Activated T-cell treated with anti-CD3 and anti-CD28 coated beads for 1 hour (primary cell): ENCODE measurements around the gene MUC5AC.

Source experiments
- DNase-seq: peaks from one replicate; pipeline ENCODE4 v3.0.0-alpha.2; 2020; ENCODE audit warnings: low read depth

Gene MUC5AC

GRCh38 chr11:1226226-1226985 is 68.7 kb downstream of the MUC5AC start:
- no peak for DNase-seq

- no peak for DNase-seq
Observed at GRCh38 chr11:1226986-1227550, 69.3 kb downstream of the MUC5AC start.

- DNase-seq: no peak
Observed at GRCh38 chr11:1227551-1228100, 69.9 kb downstream of the MUC5AC start.

GRCh38 chr11:1228101-1228821 is 70.5 kb downstream of the MUC5AC start:
- no peak for DNase-seq

GRCh38 chr11:1228921-1229451 is 71.2 kb downstream of the MUC5AC start:
- no peak for DNase-seq

GRCh38 chr11:1229471-1230120 is 71.8 kb downstream of the MUC5AC start:
- DNase-seq: no peak

GRCh38 chr11:1230121-1230455 is 72.3 kb downstream of the MUC5AC start:
- no peak for DNase-seq

GRCh38 chr11:1230456-1231395 is 73.0 kb downstream of the MUC5AC start:
- no peak for DNase-seq

GRCh38 chr11:1231396-1232020 is 73.8 kb downstream of the MUC5AC start:
- DNase-seq: no peak

GRCh38 chr11:1232021-1232882 is 74.5 kb downstream of the MUC5AC start:
- DNase-seq: no peak

GRCh38 chr11:1232883-1233321 is 75.1 kb downstream of the MUC5AC start:
- DNase-seq: no peak

GRCh38 chr11:1233351-1234053 is 75.7 kb downstream of the MUC5AC start:
- no peak for DNase-seq

GRCh38 chr11:1234054-1234720 is 76.4 kb downstream of the MUC5AC start:
- DNase-seq: no peak

- no peak for DNase-seq
Observed at GRCh38 chr11:1234771-1235305, 77.1 kb downstream of the MUC5AC start.

- no peak for DNase-seq
Observed at GRCh38 chr11:1235306-1235900, 77.7 kb downstream of the MUC5AC start.

- DNase-seq: no peak
Observed at GRCh38 chr11:1235901-1236315, 78.2 kb downstream of the MUC5AC start.

GRCh38 chr11:1236316-1237127 is 78.8 kb downstream of the MUC5AC start:
- no peak for DNase-seq
